ENCODE data around the gene FASTKD1.

DNA sequence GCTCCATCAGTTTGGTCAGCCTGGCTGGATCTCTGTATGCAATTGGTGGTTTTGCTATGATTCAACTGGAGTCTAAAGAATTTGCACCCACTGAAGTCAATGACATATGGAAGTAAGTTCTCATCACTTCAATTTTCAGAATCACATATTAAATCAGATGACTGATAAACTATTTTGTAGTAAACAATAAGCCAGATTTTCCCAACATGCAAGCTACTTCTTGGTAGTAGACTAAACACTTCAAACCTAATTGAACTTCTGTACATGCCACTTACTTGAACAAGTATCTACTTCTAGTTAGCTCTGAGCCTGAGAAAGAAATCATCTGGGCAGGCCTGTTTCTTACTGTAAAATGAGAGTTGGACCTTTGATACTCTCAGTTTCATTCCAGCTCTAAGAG is 52.8 kb downstream of the FASTKD1 start:
- TF ChIP-seq, protein P1, sequence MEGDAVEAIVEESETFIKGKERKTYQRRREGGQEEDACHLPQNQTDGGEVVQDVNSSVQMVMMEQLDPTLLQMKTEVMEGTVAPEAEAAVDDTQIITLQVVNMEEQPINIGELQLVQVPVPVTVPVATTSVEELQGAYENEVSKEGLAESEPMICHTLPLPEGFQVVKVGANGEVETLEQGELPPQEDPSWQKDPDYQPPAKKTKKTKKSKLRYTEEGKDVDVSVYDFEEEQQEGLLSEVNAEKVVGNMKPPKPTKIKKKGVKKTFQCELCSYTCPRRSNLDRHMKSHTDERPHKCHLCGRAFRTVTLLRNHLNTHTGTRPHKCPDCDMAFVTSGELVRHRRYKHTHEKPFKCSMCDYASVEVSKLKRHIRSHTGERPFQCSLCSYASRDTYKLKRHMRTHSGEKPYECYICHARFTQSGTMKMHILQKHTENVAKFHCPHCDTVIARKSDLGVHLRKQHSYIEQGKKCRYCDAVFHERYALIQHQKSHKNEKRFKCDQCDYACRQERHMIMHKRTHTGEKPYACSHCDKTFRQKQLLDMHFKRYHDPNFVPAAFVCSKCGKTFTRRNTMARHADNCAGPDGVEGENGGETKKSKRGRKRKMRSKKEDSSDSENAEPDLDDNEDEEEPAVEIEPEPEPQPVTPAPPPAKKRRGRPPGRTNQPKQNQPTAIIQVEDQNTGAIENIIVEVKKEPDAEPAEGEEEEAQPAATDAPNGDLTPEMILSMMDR (conservative IDR thresholded peaks at IDR 0.05), result no peak
- no peak for TF ChIP-seq ZFX (IDR thresholded peaks at IDR 0.05)

Measured in C4-2B (cell line).